ENCODE measurements around the gene AP3B2.

The AP3B2 gene

DNA sequence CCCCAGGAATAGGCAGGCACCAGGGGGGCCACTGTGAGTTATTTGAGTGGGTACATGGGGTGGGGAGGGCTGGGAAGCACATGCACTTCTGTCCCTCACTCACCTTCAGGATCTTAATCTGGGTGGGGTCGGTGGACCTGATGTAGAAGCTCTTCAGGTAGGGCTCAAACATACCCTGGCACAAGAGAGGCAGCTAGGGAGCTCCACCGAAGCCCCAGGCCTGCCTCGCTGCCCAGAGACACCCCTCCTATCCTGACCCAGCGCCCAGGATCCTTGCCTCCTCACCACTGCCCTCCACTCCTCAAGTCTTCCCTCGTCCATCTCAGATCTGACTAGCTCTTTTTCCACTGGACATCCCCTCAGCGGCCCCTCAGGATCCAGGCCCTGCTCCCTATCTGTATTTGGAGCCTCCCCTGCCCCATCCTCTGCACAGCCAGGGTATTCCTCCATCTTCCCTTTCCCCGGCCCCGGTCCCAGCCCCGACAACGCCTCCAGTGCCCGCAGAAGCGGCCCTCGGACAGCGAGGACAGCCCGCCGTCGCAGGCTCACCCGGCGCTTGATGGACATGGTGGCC lies 30.0 kb downstream of the AP3B2 start:
- ATAC-seq, result no peak

DNA sequence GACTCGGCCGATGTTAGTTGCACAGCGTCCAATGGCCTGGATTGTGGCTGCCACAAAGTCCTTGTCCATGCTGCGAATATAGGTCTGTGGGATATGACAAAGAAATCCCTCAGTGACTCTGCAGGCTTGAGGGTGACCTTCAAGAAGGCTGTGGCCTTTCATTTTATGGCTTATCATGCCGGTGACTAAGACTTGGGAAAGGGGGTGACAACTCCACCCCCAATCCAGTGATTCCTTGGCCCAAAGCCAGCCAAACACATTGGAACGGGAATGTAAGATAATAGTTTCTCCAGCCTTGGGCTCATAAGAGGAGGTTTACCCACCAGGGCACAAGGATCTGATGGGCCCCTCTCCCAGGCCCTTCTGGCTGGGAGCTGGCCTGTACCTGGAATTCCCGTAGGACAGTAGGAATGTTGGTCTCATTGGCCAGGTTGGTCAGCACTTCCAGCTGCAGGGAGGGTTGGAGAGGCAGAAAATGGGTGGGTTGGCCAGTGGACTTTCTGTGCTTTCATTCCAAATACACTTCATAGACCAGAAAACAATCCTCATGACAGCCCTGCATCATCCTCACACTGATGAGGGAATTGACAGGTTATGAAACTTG lies 31.9 kb downstream of the AP3B2 start:
- TF ChIP-seq TCF4 (CRISPR knock-in tag; IDR thresholded peaks at IDR 0.05; ENCODE audit: borderline replicate concordance) (no peak), ZNF70 (CRISPR knock-in tag; IDR thresholded peaks at IDR 0.05) (no peak), ZFP3 (CRISPR knock-in tag; IDR thresholded peaks at IDR 0.05) (no peak), ZFP30 (CRISPR knock-in tag; IDR thresholded peaks at IDR 0.05) (no peak), CSDC2 (CRISPR knock-in tag; IDR thresholded peaks at IDR 0.05) (no peak), BACH2 (CRISPR knock-in tag; IDR thresholded peaks at IDR 0.05; ENCODE audit: borderline replicate concordance) (no peak), ARNTL (CRISPR knock-in tag; IDR thresholded peaks at IDR 0.05; ENCODE audit: borderline replicate concordance, low read depth) (no peak), TOX (CRISPR knock-in tag; IDR thresholded peaks at IDR 0.05; ENCODE audit: borderline replicate concordance) (no peak), ZNF565 (CRISPR knock-in tag; conservative IDR thresholded peaks at IDR 0.05; ENCODE audit: low read depth) (no peak)
- TF ChIP-seq, protein P1, sequence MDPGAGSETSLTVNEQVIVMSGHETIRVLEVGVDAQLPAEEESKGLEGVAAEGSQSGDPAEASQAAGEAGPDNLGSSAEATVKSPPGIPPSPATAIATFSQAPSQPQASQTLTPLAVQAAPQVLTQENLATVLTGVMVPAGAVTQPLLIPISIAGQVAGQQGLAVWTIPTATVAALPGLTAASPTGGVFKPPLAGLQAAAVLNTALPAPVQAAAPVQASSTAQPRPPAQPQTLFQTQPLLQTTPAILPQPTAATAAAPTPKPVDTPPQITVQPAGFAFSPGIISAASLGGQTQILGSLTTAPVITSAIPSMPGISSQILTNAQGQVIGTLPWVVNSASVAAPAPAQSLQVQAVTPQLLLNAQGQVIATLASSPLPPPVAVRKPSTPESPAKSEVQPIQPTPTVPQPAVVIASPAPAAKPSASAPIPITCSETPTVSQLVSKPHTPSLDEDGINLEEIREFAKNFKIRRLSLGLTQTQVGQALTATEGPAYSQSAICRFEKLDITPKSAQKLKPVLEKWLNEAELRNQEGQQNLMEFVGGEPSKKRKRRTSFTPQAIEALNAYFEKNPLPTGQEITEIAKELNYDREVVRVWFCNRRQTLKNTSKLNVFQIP (CRISPR knock-in tag; IDR thresholded peaks at IDR 0.05; ENCODE audit: borderline replicate concordance, low read depth), result no peak
- TF ChIP-seq, protein P2, sequence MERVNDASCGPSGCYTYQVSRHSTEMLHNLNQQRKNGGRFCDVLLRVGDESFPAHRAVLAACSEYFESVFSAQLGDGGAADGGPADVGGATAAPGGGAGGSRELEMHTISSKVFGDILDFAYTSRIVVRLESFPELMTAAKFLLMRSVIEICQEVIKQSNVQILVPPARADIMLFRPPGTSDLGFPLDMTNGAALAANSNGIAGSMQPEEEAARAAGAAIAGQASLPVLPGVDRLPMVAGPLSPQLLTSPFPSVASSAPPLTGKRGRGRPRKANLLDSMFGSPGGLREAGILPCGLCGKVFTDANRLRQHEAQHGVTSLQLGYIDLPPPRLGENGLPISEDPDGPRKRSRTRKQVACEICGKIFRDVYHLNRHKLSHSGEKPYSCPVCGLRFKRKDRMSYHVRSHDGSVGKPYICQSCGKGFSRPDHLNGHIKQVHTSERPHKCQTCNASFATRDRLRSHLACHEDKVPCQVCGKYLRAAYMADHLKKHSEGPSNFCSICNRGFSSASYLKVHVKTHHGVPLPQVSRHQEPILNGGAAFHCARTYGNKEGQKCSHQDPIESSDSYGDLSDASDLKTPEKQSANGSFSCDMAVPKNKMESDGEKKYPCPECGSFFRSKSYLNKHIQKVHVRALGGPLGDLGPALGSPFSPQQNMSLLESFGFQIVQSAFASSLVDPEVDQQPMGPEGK (CRISPR knock-in tag; IDR thresholded peaks at IDR 0.05; ENCODE audit: borderline replicate concordance), result no peak
- TF ChIP-seq, protein P3, sequence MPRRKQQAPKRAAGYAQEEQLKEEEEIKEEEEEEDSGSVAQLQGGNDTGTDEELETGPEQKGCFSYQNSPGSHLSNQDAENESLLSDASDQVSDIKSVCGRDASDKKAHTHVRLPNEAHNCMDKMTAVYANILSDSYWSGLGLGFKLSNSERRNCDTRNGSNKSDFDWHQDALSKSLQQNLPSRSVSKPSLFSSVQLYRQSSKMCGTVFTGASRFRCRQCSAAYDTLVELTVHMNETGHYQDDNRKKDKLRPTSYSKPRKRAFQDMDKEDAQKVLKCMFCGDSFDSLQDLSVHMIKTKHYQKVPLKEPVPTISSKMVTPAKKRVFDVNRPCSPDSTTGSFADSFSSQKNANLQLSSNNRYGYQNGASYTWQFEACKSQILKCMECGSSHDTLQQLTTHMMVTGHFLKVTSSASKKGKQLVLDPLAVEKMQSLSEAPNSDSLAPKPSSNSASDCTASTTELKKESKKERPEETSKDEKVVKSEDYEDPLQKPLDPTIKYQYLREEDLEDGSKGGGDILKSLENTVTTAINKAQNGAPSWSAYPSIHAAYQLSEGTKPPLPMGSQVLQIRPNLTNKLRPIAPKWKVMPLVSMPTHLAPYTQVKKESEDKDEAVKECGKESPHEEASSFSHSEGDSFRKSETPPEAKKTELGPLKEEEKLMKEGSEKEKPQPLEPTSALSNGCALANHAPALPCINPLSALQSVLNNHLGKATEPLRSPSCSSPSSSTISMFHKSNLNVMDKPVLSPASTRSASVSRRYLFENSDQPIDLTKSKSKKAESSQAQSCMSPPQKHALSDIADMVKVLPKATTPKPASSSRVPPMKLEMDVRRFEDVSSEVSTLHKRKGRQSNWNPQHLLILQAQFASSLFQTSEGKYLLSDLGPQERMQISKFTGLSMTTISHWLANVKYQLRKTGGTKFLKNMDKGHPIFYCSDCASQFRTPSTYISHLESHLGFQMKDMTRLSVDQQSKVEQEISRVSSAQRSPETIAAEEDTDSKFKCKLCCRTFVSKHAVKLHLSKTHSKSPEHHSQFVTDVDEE (CRISPR knock-in tag; IDR thresholded peaks at IDR 0.05), result no peak
- TF ChIP-seq, protein P4, sequence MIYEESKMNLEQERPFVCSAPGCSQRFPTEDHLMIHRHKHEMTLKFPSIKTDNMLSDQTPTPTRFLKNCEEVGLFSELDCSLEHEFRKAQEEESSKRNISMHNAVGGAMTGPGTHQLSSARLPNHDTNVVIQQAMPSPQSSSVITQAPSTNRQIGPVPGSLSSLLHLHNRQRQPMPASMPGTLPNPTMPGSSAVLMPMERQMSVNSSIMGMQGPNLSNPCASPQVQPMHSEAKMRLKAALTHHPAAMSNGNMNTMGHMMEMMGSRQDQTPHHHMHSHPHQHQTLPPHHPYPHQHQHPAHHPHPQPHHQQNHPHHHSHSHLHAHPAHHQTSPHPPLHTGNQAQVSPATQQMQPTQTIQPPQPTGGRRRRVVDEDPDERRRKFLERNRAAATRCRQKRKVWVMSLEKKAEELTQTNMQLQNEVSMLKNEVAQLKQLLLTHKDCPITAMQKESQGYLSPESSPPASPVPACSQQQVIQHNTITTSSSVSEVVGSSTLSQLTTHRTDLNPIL (CRISPR knock-in tag; IDR thresholded peaks at IDR 0.05; ENCODE audit: low read depth), result no peak
- no peak for ATAC-seq

More for the DNA sequence above, 30.0 kb downstream of the AP3B2 start:
- TF ChIP-seq TOX (CRISPR knock-in tag; IDR thresholded peaks at IDR 0.05; ENCODE audit: borderline replicate concordance), result no peak
- TF ChIP-seq, protein P3 (CRISPR knock-in tag; IDR thresholded peaks at IDR 0.05), result no peak
- TF ChIP-seq, protein P4 (CRISPR knock-in tag; IDR thresholded peaks at IDR 0.05; ENCODE audit: low read depth), result no peak
- no peak for TF ChIP-seq SNAI2 (CRISPR knock-in tag; IDR thresholded peaks at IDR 0.05)
- TF ChIP-seq, protein P2 (CRISPR knock-in tag; IDR thresholded peaks at IDR 0.05; ENCODE audit: borderline replicate concordance), result no peak

All from SK-N-SH treated with all-trans-retinoic acid at 6 μM for 48 hours (cell line).